ENCODE data around the gene ENKUR. TPM values are rescaled to one million over a fixed set of nuclear protein-coding genes. Genes with fewer than 3 reads are reported as not detected.

Gene ENKUR
- total RNA-seq, 1 experiment from 2014 or later, result 0.17 TPM

- ChIA-PET POLR2A (ENCODE audit: low non-redundant PET) (no interaction called here), CTCF (no interaction called here)
- no TSS peak for BruUV-seq (replicated peaks)
- TF ChIP-seq EZH2 (IDR thresholded peaks at IDR 0.05; ENCODE audit: borderline replicate concordance, low read depth, low read length, poor library complexity, severe bottlenecking) (no peak), CTCF (conservative IDR thresholded peaks at IDR 0.05; ENCODE audit: low read depth, low read length) (no peak)
- Histone ChIP-seq H3K36me3 (ENCODE audit: insufficient read depth, low read length, poor library complexity, severe bottlenecking) (no peaks in the 10 kb centered on the region), H3K27ac (ENCODE audit: low read depth, low read length, poor library complexity, severe bottlenecking) (no peak overlapping the region), H3K4me1 (ENCODE audit: insufficient read depth, low read length, poor library complexity, severe bottlenecking) (no peaks in the 10 kb centered on the region), H3K27me3 (replicated peaks; ENCODE audit: insufficient read depth, low read depth, low read length, poor library complexity) (no peaks in the 10 kb centered on the region), H3K9me3 (ENCODE audit: low read depth, low read length, poor library complexity, severe bottlenecking) (no peaks in the 10 kb centered on the region), H3K4me3 (ENCODE audit: low read depth, low read length, poor library complexity, severe bottlenecking) (no peak overlapping the region)
- DNase-seq (ENCODE audit: low spot score), result no peak
- intact Hi-C loops (cut with micrococcal nuclease; ENCODE audit: unreplicated experiment), result no loop called here
Measured at GRCh38 chr10:25036381-25036780, 20.4 kb upstream of the ENKUR start.

- no peak overlapping the region for H3K4me3 ChIP-seq (ENCODE audit: low read depth, low read length, poor library complexity, severe bottlenecking)
- POLR2A ChIA-PET (ENCODE audit: low non-redundant PET), result no interaction called here
- H3K27me3 ChIP-seq (replicated peaks; ENCODE audit: insufficient read depth, low read depth, low read length, poor library complexity), result no peaks in the 10 kb centered on the region
- H3K36me3 ChIP-seq (ENCODE audit: insufficient read depth, low read length, poor library complexity, severe bottlenecking), result no peaks in the 10 kb centered on the region
- H3K4me1 ChIP-seq (ENCODE audit: insufficient read depth, low read length, poor library complexity, severe bottlenecking), result no peaks in the 10 kb centered on the region
- DNase-seq (ENCODE audit: low spot score), result no peak
- no peak overlapping the region for H3K27ac ChIP-seq (ENCODE audit: low read depth, low read length, poor library complexity, severe bottlenecking)
- CTCF ChIA-PET, result no interaction called here
- TF ChIP-seq EZH2 (IDR thresholded peaks at IDR 0.05; ENCODE audit: borderline replicate concordance, low read depth, low read length, poor library complexity, severe bottlenecking) (no peak), CTCF (conservative IDR thresholded peaks at IDR 0.05; ENCODE audit: low read depth, low read length) (no peak)
- H3K9me3 ChIP-seq (ENCODE audit: low read depth, low read length, poor library complexity, severe bottlenecking), result no peaks in the 10 kb centered on the region
- intact Hi-C loops (cut with micrococcal nuclease; ENCODE audit: unreplicated experiment), result loop anchor here (5.0 to 10.0 kb wide), 2 partner anchors 53 to 195 kb away; no protein-coding TSS in a partner anchor
- BruUV-seq (replicated peaks), result no TSS peak
Measured at GRCh38 chr10:25029519-25029918, 13.6 kb upstream of the ENKUR start.

- no peaks in the 10 kb centered on the region for H3K4me1 ChIP-seq (ENCODE audit: insufficient read depth, low read length, poor library complexity, severe bottlenecking)
- ChIA-PET CTCF (no interaction called here), POLR2A (ENCODE audit: low non-redundant PET) (no interaction called here)
- no peaks in the 10 kb centered on the region for H3K36me3 ChIP-seq (ENCODE audit: insufficient read depth, low read length, poor library complexity, severe bottlenecking)
- no peak overlapping the region for H3K4me3 ChIP-seq (ENCODE audit: low read depth, low read length, poor library complexity, severe bottlenecking)
- no peak for DNase-seq (ENCODE audit: low spot score)
- H3K27me3 ChIP-seq (replicated peaks; ENCODE audit: insufficient read depth, low read depth, low read length, poor library complexity), result no peaks in the 10 kb centered on the region
- no peaks in the 10 kb centered on the region for H3K9me3 ChIP-seq (ENCODE audit: low read depth, low read length, poor library complexity, severe bottlenecking)
- no peak overlapping the region for H3K27ac ChIP-seq (ENCODE audit: low read depth, low read length, poor library complexity, severe bottlenecking)
- BruUV-seq (replicated peaks), result no TSS peak
- intact Hi-C loops (cut with micrococcal nuclease; ENCODE audit: unreplicated experiment), result loop anchor here (5.0 to 10.0 kb wide), 2 partner anchors 54 to 196 kb away; no protein-coding TSS in a partner anchor
- no peak for TF ChIP-seq EZH2 (IDR thresholded peaks at IDR 0.05; ENCODE audit: borderline replicate concordance, low read depth, low read length, poor library complexity, severe bottlenecking)
- no peak for TF ChIP-seq CTCF (conservative IDR thresholded peaks at IDR 0.05; ENCODE audit: low read depth, low read length)
Measured at GRCh38 chr10:25028711-25029110, 12.8 kb upstream of the ENKUR start.

Measured in A673 (cell line).